ENCODE results near the gene CACUL1. TPM values are rescaled to one million over a fixed set of nuclear protein-coding genes. Genes with fewer than 3 reads are reported as not detected.
"Not testable (repeated sequence)": the region's sequence is repeated elsewhere in the genome, so short reads cannot be mapped to it uniquely, and the experiment has no call there.

Gene CACUL1
- total RNA-seq, 4 donors from 2014 or later, result 36.4 to 46.3 (median 41.9) TPM

DNA sequence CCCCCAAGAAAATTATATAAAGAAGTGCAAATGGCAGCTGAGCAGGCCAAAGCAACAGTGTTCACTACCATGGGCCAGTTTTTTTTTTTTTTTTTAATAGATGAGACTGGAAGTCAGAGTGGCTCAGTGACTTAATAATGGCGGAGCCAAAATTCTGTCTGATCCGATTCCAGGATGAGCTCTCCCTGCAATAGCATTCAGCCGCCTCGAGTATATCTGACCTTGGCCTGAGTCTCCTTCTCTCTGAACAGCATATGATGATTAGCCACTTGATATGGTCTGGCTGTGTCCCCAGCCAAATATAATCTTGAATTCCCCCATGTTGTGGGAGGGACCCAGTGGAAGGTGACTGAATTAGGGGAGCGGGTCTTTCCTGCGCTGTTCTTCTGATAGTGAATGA, 82.6 kb downstream of the CACUL1 start:
- no peak for DNase-seq (ENCODE audit: low spot score)
- no peak for ATAC-seq (ENCODE audit: low FRiP score)
- TF ChIP-seq, protein P1, sequence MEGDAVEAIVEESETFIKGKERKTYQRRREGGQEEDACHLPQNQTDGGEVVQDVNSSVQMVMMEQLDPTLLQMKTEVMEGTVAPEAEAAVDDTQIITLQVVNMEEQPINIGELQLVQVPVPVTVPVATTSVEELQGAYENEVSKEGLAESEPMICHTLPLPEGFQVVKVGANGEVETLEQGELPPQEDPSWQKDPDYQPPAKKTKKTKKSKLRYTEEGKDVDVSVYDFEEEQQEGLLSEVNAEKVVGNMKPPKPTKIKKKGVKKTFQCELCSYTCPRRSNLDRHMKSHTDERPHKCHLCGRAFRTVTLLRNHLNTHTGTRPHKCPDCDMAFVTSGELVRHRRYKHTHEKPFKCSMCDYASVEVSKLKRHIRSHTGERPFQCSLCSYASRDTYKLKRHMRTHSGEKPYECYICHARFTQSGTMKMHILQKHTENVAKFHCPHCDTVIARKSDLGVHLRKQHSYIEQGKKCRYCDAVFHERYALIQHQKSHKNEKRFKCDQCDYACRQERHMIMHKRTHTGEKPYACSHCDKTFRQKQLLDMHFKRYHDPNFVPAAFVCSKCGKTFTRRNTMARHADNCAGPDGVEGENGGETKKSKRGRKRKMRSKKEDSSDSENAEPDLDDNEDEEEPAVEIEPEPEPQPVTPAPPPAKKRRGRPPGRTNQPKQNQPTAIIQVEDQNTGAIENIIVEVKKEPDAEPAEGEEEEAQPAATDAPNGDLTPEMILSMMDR (IDR thresholded peaks at IDR 0.05), result no peak

DNA sequence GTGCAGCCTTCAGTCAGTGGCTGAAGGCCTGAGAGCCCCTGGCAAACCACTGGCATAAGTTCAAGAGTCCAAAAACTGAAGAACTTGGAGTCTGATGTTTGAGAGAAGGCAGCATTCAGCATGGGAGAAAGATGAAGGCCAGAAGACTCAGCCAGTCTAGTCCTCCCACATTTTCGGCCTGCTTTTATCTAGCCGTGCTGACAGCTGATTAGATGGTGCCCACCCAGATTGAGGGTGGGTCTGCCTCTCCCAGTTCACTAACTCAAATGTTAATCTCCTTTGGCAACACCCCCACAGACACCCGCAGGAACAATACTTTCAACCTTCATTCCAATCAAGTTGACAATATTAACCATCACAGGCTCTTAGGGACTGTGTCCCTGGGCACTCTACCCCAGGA, 83.5 kb downstream of the CACUL1 start:
- not testable (repeated sequence) for DNase-seq (ENCODE audit: low spot score); ATAC-seq (ENCODE audit: low FRiP score)

GRCh38 chr10:118670472-118671124, 84.2 kb downstream of the CACUL1 start:
- ATAC-seq (ENCODE audit: low FRiP score) (no peak), DNase-seq (ENCODE audit: low spot score) (no peak)
- TF ChIP-seq, protein P1 (IDR thresholded peaks at IDR 0.05), result no peak

DNA sequence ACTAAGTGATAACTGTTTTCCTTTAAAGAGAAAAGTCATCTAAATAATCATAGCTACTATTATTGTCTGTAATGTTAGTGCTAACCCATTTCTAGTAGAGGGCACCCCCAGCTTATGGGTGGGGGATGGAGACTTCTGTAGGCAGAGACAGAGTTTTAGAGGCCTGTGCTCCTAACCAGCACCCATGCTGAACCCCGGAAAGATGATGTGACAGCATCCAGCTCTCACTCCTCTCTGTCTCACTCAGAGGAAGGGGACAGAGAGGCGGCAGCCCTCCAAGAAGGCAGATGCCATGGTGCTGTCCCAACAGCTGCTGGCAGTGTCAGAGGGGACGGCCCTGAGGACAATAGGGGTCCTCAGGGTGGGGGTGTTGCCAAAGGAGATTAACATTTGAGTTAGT, 84.9 kb downstream of the CACUL1 start:
- ATAC-seq (ENCODE audit: low FRiP score), result no peak

DNA sequence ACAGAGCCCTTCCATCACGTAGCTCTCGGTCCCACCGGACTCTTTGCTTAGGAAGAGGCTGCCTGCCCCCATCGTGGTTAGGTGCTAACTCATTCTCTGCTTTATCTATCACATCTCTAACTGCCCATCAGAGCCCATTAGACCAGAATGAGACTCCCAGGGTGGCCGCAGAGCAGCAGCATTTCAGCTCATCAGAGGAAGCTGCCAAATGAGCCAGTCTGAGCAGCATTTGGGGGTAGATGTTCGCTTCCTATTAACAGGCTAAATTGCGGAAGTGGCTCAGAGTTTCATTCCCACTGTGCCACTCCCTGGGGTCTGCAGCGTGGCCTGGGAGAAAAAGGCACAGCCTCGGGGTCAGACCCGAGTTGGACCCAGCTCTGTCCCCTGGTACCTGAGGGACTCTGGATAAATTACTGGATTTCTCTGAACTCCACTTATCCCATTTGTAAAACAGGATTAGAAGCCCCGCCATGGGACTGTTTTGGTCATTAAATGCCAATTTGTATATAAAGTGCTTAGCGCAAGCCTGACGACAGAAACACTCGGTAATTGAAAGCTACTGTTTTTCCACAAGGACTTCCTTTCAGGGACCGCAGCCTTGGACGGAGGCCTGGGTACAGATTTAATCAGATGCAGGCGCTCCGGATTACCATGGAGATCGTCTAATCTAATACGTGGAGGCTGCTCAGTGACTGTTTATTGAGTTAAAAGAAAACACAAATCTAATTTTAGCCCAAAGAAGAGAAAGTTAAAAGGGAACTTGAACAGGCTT, 85.6 kb downstream of the CACUL1 start:
- DNase-seq (ENCODE audit: low spot score) (no peak), ATAC-seq (ENCODE audit: low FRiP score) (no peak)
- TF ChIP-seq, protein P1 (IDR thresholded peaks at IDR 0.05), result no peak

More for the DNA sequence above, 84.9 kb downstream of the CACUL1 start:
- TF ChIP-seq, protein P1 (IDR thresholded peaks at IDR 0.05), result no peak
- DNase-seq (ENCODE audit: low spot score), result no peak

DNA sequence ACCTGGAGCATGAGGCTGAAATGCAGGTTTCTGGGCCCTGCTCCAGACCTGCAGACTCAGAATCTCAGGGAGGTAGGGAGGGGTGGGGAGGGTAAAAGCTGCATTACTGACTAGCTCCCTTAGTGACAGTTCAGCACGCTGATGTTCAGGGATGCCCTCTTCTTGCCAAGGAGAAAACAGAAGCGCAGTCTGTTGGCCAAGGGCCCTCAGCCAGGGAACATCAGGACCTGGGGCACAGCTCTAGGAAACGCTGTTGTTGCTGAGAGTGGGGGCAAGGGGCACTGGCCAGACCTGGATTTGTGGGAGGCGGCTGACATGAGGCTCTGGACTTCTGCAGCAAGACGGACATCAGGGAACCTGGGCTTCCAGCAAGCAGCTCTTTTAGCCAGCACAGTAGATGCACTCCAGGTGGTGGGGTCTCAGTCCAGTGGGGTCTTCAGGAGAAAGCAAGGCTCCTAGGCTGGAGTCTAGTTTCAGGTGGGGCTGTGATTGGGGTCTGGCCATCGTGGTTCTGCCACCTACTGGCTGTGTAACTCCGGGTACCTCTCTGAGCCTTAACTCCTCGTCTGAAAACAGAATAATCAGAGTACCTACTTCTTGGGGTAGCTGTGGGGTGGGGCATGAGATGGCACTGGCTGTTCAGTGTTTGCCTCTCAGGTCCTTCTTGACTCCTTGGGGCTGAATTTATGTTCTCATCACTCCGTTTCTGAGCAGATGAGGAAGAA, 86.4 kb downstream of the CACUL1 start:
- TF ChIP-seq, protein P1 (IDR thresholded peaks at IDR 0.05), result no peak
- DNase-seq (ENCODE audit: low spot score) (no peak), ATAC-seq (ENCODE audit: low FRiP score) (no peak)

DNA sequence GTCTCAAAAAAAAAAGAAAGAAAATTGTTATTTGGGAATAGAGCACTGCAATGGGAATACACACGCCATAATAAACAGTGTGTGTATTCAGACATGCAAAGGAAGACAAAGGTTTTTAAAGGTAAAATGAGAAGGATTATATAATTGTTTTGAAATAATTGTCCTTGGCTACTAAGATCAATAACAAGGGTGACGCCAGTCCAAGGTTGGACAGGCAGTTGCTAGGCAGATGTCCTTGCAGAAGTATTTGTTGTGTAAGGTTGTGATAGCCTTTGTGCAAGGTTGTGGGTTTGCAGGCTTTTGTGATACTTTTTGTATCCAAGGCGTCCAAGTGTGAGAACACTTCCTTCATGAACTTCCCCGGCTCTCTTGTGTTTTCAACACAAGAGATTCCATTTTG, 87.0 kb downstream of the CACUL1 start:
- TF ChIP-seq, protein P1 (IDR thresholded peaks at IDR 0.05), result no peak
- no peak for ATAC-seq (ENCODE audit: low FRiP score)
- no peak for DNase-seq (ENCODE audit: low spot score)
